HepG2 (cell line): ENCODE data around the gene GRID1. TPM values are rescaled to one million over a fixed set of nuclear protein-coding genes. Genes with fewer than 3 reads are reported as not detected.

Experiments used
- ATAC-seq: fragments of 200-7000 bp; cut with Tn5 transposase; 3 replicates; pipeline ENCODE4 v1.9.1; 2020; ENCODE audit warnings: mild to moderate bottlenecking, moderate library complexity
- BruUV-seq: library from RNA; stranded (reverse); fragments of 400-500 nt; replicated peaks from 2 replicates; lab custom pipeline; 2021; lab: Mats Ljungman, UMichigan
- CTCF ChIA-PET: fragments of 300-600 bp; formaldehyde crosslinking; extraction: SDS; loops from one replicate; lab custom pipeline; 2021; ENCODE audit warnings: low total read pairs, inconsistent platforms, low intra/inter-chr PET ratio; lab: Yijun Ruan, JAX
- POLR2A ChIA-PET: fragments of 350-600 bp; sonication (Branson Sonifier 250); formaldehyde crosslinking; loops from one replicate; lab custom pipeline; 2020; ENCODE audit warnings: antibody characterized with exemption, inconsistent platforms; lab: Yijun Ruan, JAX
- DNase-seq: peaks from one replicate; pipeline ENCODE4 v3.0.0-alpha.2; 2015; ENCODE audit warnings: low spot score
- FAIRE-seq: peaks from 3 replicates; lab custom pipeline; 2011; peaks lifted over from hg19 to GRCh38; lab: Jason Lieb, UNC
- H2AFZ ChIP-seq: one replicate; pipeline ENCODE4 v1.6.1; 2011; ENCODE audit warnings: low read length, inconsistent platforms
- H3K27ac ChIP-seq: fragments of 300-600 bp; 3 replicates; pipeline ENCODE4 v1.8.0; 2011; ENCODE audit warnings: mixed run types, mild to moderate bottlenecking, mixed read lengths, low read length, inconsistent platforms; ENCODE audit not compliant: insufficient read depth; ENCODE audit errors: extremely low read length
- H3K27me3 ChIP-seq, 2 experiments: fragments of 200-600 bp in 1 of 2; 2 replicates in 1 of 2; 3 replicates in 1 of 2; pipeline versions ENCODE4 v1.6.0 to v1.8.0; 2011; ENCODE audit warnings: low read length in 2 of 2, mild to moderate bottlenecking in 2 of 2, moderate library complexity in 2 of 2, inconsistent platforms in 1 of 2; ENCODE audit not compliant: insufficient read depth in 2 of 2, control insufficient read depth in 1 of 2
- H3K36me3 ChIP-seq, 2 experiments: fragments of 200-600 bp in 1 of 2; replicated peaks in 1 of 2; 2 replicates in 1 of 2; 3 replicates in 1 of 2; pipeline versions ENCODE4 v1.5.1 to v1.8.0; 2011; ENCODE audit warnings: low read length in 2 of 2, inconsistent platforms in 1 of 2; ENCODE audit not compliant: insufficient read depth in 2 of 2, control insufficient read depth in 1 of 2
- H3K4me1 ChIP-seq: 2 replicates; pipeline ENCODE4 v1.5.1; 2012; ENCODE audit warnings: low read length, inconsistent platforms; ENCODE audit not compliant: insufficient read depth
- H3K4me2 ChIP-seq: 2 replicates; pipeline ENCODE4 v1.6.0; 2011; ENCODE audit warnings: low read depth, low read length, inconsistent platforms
- H3K4me3 ChIP-seq, 3 experiments: fragments of 200-600 bp in 1 of 3; sonication (generic), shearing (Covaris generic) in 1 of 3; replicated peaks in 1 of 3; 2 replicates each; pipeline ENCODE4 v1.5.1; 2011 to 2016; ENCODE audit warnings: low read length in 3 of 3, inconsistent platforms in 2 of 3, low read depth in 2 of 3, mild to moderate bottlenecking in 2 of 3, control low read depth in 1 of 3, mixed read lengths in 1 of 3; ENCODE audit not compliant: insufficient read depth in 1 of 3
- H3K79me2 ChIP-seq: one replicate; pipeline ENCODE4 v1.6.1; 2011; ENCODE audit warnings: low read length, inconsistent platforms; ENCODE audit not compliant: insufficient read depth
- H3K9ac ChIP-seq: 2 replicates; pipeline ENCODE4 v1.6.0; 2011; ENCODE audit warnings: mild to moderate bottlenecking, low read depth, low read length, inconsistent platforms; ENCODE audit not compliant: insufficient read depth
- H3K9me3 ChIP-seq: 2 replicates; pipeline ENCODE4 v1.5.1; 2012; ENCODE audit warnings: mild to moderate bottlenecking, low read length
- H4K20me1 ChIP-seq: 2 replicates; pipeline ENCODE4 v1.6.0; 2011; ENCODE audit warnings: inconsistent platforms, mild to moderate bottlenecking, low read length, moderate library complexity; ENCODE audit not compliant: insufficient read depth
- ERF ChIP-seq: IDR thresholded peaks from 2 replicates; pipeline ENCODE4 v1.6.1; 2018; ENCODE audit warnings: missing biosample characterization, missing genetic modification reagents
- HDAC2 ChIP-seq: sonication (generic); formaldehyde crosslinking; IDR thresholded peaks from 2 replicates; pipeline ENCODE4 v1.4.0; 2020; ENCODE audit warnings: missing genetic modification reagents
- IKZF1 ChIP-seq: fragments of 450-650 bp; IDR thresholded peaks from 2 replicates; pipeline ENCODE4 v1.7.1; 2016
- JUN ChIP-seq: sonication (generic); formaldehyde crosslinking; IDR thresholded peaks from 2 replicates; pipeline ENCODE4 v1.4.0; 2020; ENCODE audit warnings: mild to moderate bottlenecking, missing genetic modification reagents
- NCOA5 ChIP-seq: sonication (generic); formaldehyde crosslinking; IDR thresholded peaks from 2 replicates; pipeline ENCODE4 v1.4.0; 2020; ENCODE audit warnings: missing genetic modification reagents
- SKIL ChIP-seq: sonication (generic); formaldehyde crosslinking; IDR thresholded peaks from 2 replicates; pipeline ENCODE4 v1.8.0; 2022; ENCODE audit warnings: missing genetic modification reagents, mild to moderate bottlenecking, moderate library complexity, borderline replicate concordance
- SNAI1 ChIP-seq: sonication (generic); formaldehyde crosslinking; IDR thresholded peaks from 2 replicates; pipeline ENCODE4 v1.5.0; 2020; ENCODE audit warnings: mild to moderate bottlenecking, missing genetic modification reagents, borderline replicate concordance
- ZNF564 ChIP-seq: sonication (generic); formaldehyde crosslinking; IDR thresholded peaks from 2 replicates; pipeline ENCODE4 v1.8.1; 2023; ENCODE audit warnings: mild to moderate bottlenecking, missing genetic modification reagents
- ZNF740 ChIP-seq: sonication (generic); formaldehyde crosslinking; IDR thresholded peaks from 2 replicates; pipeline ENCODE4 v1.4.0; 2020; ENCODE audit warnings: missing genetic modification reagents
- ZNF878 ChIP-seq: sonication (generic); formaldehyde crosslinking; IDR thresholded peaks from 2 replicates; pipeline ENCODE4 v1.8.1; 2023; ENCODE audit warnings: mild to moderate bottlenecking, missing genetic modification reagents, moderate library complexity
- ZSCAN30 ChIP-seq: sonication (generic); formaldehyde crosslinking; IDR thresholded peaks from 2 replicates; pipeline ENCODE4 v1.5.0; 2020; ENCODE audit warnings: mild to moderate bottlenecking, missing genetic modification reagents
- WGBS: methylation state at CpG from one replicate; pipeline ENCODE4 v1.1.6; 2017; ENCODE audit warnings: low lambda C conversion rate; 5-methylcytosine and 5-hydroxymethylcytosine counted together
- in situ Hi-C: cut with HindIII; loops from 2 replicates; pipeline ENCODE4 v1.10.0; 2017; ENCODE audit warnings: low pct_unique_long_range_greater_than_20kb; ENCODE audit not compliant: extremely low pct_ligation_motif_present
- intact Hi-C: fragments of 100-400 bp; cut with micrococcal nuclease; formaldehyde crosslinking; loops from one replicate; pipeline ENCODE4 v1.10.0; 2022; ENCODE audit not compliant: unreplicated experiment
- polyA plus RNA-seq, 8 experiments: library from polyadenylated mRNA; depleted of rRNA in 3 of 8; stranded (reverse) in 7 of 8; unstranded in 1 of 8; fragments of >200 nt; fragmentation: Illumina TruSeq in 4 of 8; extraction: Trizol in 4 of 8; gene quantifications; 2 replicates each; pipeline versions ENCODE4 v1.2.1 to v1.2.3, GENCODE V29; 2011 to 2016; ENCODE audit warnings: low read depth in 4 of 8, missing spikeins in 1 of 8, mixed read lengths in 1 of 8; ENCODE audit not compliant: insufficient read depth in 1 of 8
- total RNA-seq, 5 experiments: library from RNA; depleted of rRNA; stranded (reverse); fragments of >200 nt; fragmentation: Illumina TruSeq; extraction: Trizol; gene quantifications; 2 replicates each; pipeline ENCODE4 v1.2.3, GENCODE V29; 2016; ENCODE audit warnings: low read depth in 1 of 5

GRID1 gene
- total and polyA plus RNA-seq, 2 of the 13 experiments (the other 11 are each of a cell fraction or from before 2014, with no cell fraction given), result 0.05 TPM; not detected in 1

- Histone ChIP-seq H3K4me1 (no peaks in the 10 kb centered on the region), H3K27me3 (no peaks in the 10 kb centered on the region), H3K27ac (no peak overlapping the region), H3K4me2 (no peak overlapping the region), H2AFZ (no peak overlapping the region), H4K20me1 (no peaks in the 10 kb centered on the region), H3K4me3 (no peak overlapping the region), H3K36me3 (no peaks in the 10 kb centered on the region), H3K9ac (no peak overlapping the region), H3K79me2 (no peaks in the 10 kb centered on the region), H3K9me3 (no peaks in the 10 kb centered on the region)
- TF ChIP-seq ZNF740 (CRISPR knock-in tag) (no peak), ZSCAN30 (CRISPR knock-in tag) (no peak), ZNF564 (CRISPR knock-in tag) (no peak), ZNF878 (CRISPR knock-in tag) (no peak), SNAI1 (CRISPR knock-in tag) (no peak), NCOA5 (CRISPR knock-in tag) (no peak), HDAC2 (CRISPR knock-in tag) (no peak), SKIL (CRISPR knock-in tag) (no peak), JUN (CRISPR knock-in tag) (no peak), ERF (CRISPR knock-in tag) (no peak), IKZF1 (no peak)
- ChIA-PET CTCF (no interaction called here), POLR2A (no interaction called here)
- ATAC-seq, result no peak
- WGBS, result 0% methylated on average over 1 of the region's 1 CpG
- intact Hi-C loops (no loop called here), in situ Hi-C loops (no loop called here)
- FAIRE-seq, result no peak
- no TSS peak for BruUV-seq
- no peak for DNase-seq
Measured at GRCh38 chr10:86247073-86247472, 119.5 kb downstream of the GRID1 start.
